CD4-positive, alpha-beta memory T cell (primary cell): ENCODE measurements around the gene TATDN3. TPM values are rescaled to one million over a fixed set of nuclear protein-coding genes. Genes with fewer than 3 reads are reported as not detected.

ENCODE experiments used
- polyA plus RNA-seq, 2 donors: library from polyadenylated mRNA; unstranded; fragments of 300-500 nt; fragmentation: Illumina TruSeq; gene quantifications; one replicate each; pipeline ENCODE4 v1.2.3, GENCODE V29; 2021
- total RNA-seq, 2 experiments: library from RNA; stranded (reverse); gene quantifications; one replicate each; pipeline ENCODE4 v1.2.3, GENCODE V29; 2021

TATDN3 gene
- total and polyA plus RNA-seq, 4 experiments from 2014 or later = 13.8 to 18.9 (median 17.8) TPM

Other genes with a start within 250 kb of the TATDN3 start
- 1 to 10 TPM; 2.7 to 3.1 TPM for gene ATF3, start 183.1 kb upstream of the TATDN3 start, total RNA-seq
- gene ATF3, start 183.1 kb upstream of the TATDN3 start, polyA plus RNA-seq = under 1 TPM in 1 of 2 donors, not detected in 1; 0.09 TPM
- gene BATF3, start 92.1 kb upstream of the TATDN3 start, total RNA-seq = 1 to 10 TPM in 1 of 2 experiments, under 1 TPM in 1; 0.64 to 1.0 TPM
- under 1 TPM in 1 of 2 donors, not detected in 1; 0.42 TPM for gene BATF3, start 92.1 kb upstream of the TATDN3 start, polyA plus RNA-seq
- 10 to 100 TPM; 38.0 to 38.5 TPM for gene NSL1, start 117 bp upstream of the TATDN3 start, total RNA-seq
- 10 to 100 TPM; 56.3 to 61.8 TPM for gene NSL1, start 117 bp upstream of the TATDN3 start, polyA plus RNA-seq
- not detected for gene SPATA45, start 55.8 kb downstream of the TATDN3 start, total RNA-seq
- not detected for gene SPATA45, start 55.8 kb downstream of the TATDN3 start, polyA plus RNA-seq
- gene FLVCR1, start 66.4 kb downstream of the TATDN3 start, total RNA-seq = 10 to 100 TPM; 10.8 to 12.7 TPM
- 1 to 10 TPM; 1.5 to 3.1 TPM for gene FLVCR1, start 66.4 kb downstream of the TATDN3 start, polyA plus RNA-seq
- gene VASH2, start 158.6 kb downstream of the TATDN3 start, total RNA-seq = not detected
- under 1 TPM in 1 of 2 donors, not detected in 1; 0.11 TPM for gene VASH2, start 158.6 kb downstream of the TATDN3 start, polyA plus RNA-seq
- gene ANGEL2, start 224.0 kb downstream of the TATDN3 start, total RNA-seq = 10 to 100 TPM; 79.8 to 81.4 TPM
- 10 to 100 TPM; 22.3 to 26.4 TPM for gene ANGEL2, start 224.0 kb downstream of the TATDN3 start, polyA plus RNA-seq